Mesenchymal stem cell (in vitro differentiated cells and primary cell): ENCODE measurements around the gene CST5.
"Not testable (repeated sequence)": the region's sequence is repeated elsewhere in the genome, so short reads cannot be mapped to it uniquely, and the experiment has no call there.

Experiments used
- DNase-seq: peaks from one replicate; pipeline ENCODE4 v3.0.0-alpha.2; 2013
- H2AFZ ChIP-seq: one replicate; pipeline ENCODE4 v1.6.1; 2013; ENCODE audit warnings: low read depth, mild to moderate bottlenecking, control low read depth, inconsistent platforms, low read length, moderate library complexity
- H2AK5ac ChIP-seq: 2 replicates; pipeline ENCODE4 v1.6.1; 2013; ENCODE audit warnings: low read length, moderate library complexity, mild to moderate bottlenecking, inconsistent platforms; ENCODE audit not compliant: severe bottlenecking
- H2BK120ac ChIP-seq: one replicate; pipeline ENCODE4 v1.6.1; 2013; ENCODE audit warnings: low read depth, mild to moderate bottlenecking, inconsistent platforms, low read length, moderate library complexity
- H2BK12ac ChIP-seq, 2 experiments: one replicate each; pipeline ENCODE4 v1.6.1; 2013; ENCODE audit warnings: inconsistent platforms in 2 of 2, low read length in 2 of 2, mild to moderate bottlenecking in 2 of 2, moderate library complexity in 2 of 2, control low read depth in 1 of 2
- H2BK15ac ChIP-seq: one replicate; pipeline ENCODE4 v1.6.1; 2013; ENCODE audit warnings: mild to moderate bottlenecking, low read depth, inconsistent platforms; ENCODE audit not compliant: poor library complexity, severe bottlenecking
- H2BK5ac ChIP-seq: 2 replicates; pipeline ENCODE4 v1.6.1; 2013; ENCODE audit warnings: low read depth, mild to moderate bottlenecking, low read length, control low read depth, inconsistent platforms; ENCODE audit not compliant: poor library complexity, severe bottlenecking
- H3K14ac ChIP-seq, 2 experiments: one replicate each; pipeline ENCODE4 v1.6.1; 2013; ENCODE audit warnings: inconsistent platforms in 2 of 2, low read length in 2 of 2, control low read depth in 1 of 2, mild to moderate bottlenecking in 1 of 2, moderate library complexity in 1 of 2
- H3K18ac ChIP-seq, 2 experiments: one replicate each; pipeline ENCODE4 v1.6.1; 2013; ENCODE audit warnings: inconsistent platforms in 2 of 2, low read length in 2 of 2, control low read depth in 1 of 2, low read depth in 1 of 2, mild to moderate bottlenecking in 1 of 2
- H3K23ac ChIP-seq, 2 experiments: one replicate each; pipeline ENCODE4 v1.6.1; 2013; ENCODE audit warnings: inconsistent platforms in 2 of 2, low read length in 2 of 2, mild to moderate bottlenecking in 2 of 2, moderate library complexity in 2 of 2, control low read depth in 1 of 2
- H3K27ac ChIP-seq: 2 replicates; pipeline ENCODE4 v1.5.1; 2013; ENCODE audit warnings: mild to moderate bottlenecking, moderate library complexity, low read length, control low read depth, inconsistent platforms; ENCODE audit not compliant: poor library complexity, severe bottlenecking
- H3K27me3 ChIP-seq, 2 experiments: 2 replicates each; pipeline versions ENCODE4 v1.6.1 to v1.7.0; 2013; ENCODE audit warnings: low read length in 2 of 2, mild to moderate bottlenecking in 2 of 2, moderate library complexity in 2 of 2, control low read depth in 1 of 2, inconsistent platforms in 1 of 2; ENCODE audit not compliant: control insufficient read depth in 1 of 2, insufficient read depth in 1 of 2
- H3K36me3 ChIP-seq, 2 experiments: 2 replicates each; pipeline versions ENCODE4 v1.6.1 to v1.7.0; 2013; ENCODE audit warnings: low read length in 2 of 2, control low read depth in 1 of 2, inconsistent platforms in 1 of 2, low read depth in 1 of 2, mild to moderate bottlenecking in 1 of 2; ENCODE audit not compliant: insufficient read depth in 2 of 2, control insufficient read depth in 1 of 2
- H3K4ac ChIP-seq, 2 experiments: one replicate each; pipeline ENCODE4 v1.6.1; 2013; ENCODE audit warnings: inconsistent platforms in 2 of 2, low read length in 2 of 2, mild to moderate bottlenecking in 2 of 2, moderate library complexity in 2 of 2, control low read depth in 1 of 2, low read depth in 1 of 2
- H3K4me1 ChIP-seq: 2 replicates; pipeline ENCODE4 v1.6.1; 2013; ENCODE audit warnings: low read depth, low read length, control low read depth; ENCODE audit not compliant: control insufficient read depth, insufficient read depth
- H3K4me2 ChIP-seq: 2 replicates; pipeline ENCODE4 v1.6.1; 2013; ENCODE audit warnings: low read length, mild to moderate bottlenecking, inconsistent platforms; ENCODE audit not compliant: poor library complexity, severe bottlenecking
- H3K4me3 ChIP-seq, 2 experiments: 2 replicates each; pipeline versions ENCODE4 v1.5.1 to v1.7.0; 2013; ENCODE audit warnings: low read length in 2 of 2, mild to moderate bottlenecking in 2 of 2, control low read depth in 1 of 2, low read depth in 1 of 2; ENCODE audit not compliant: insufficient read depth in 1 of 2
- H3K79me1 ChIP-seq: replicated peaks from 2 replicates; pipeline ENCODE4 v1.6.1; 2013; ENCODE audit warnings: mild to moderate bottlenecking, control low read depth, low read length, inconsistent platforms; ENCODE audit not compliant: poor library complexity, severe bottlenecking
- H3K9ac ChIP-seq: 2 replicates; pipeline ENCODE4 v1.7.0; 2013; ENCODE audit warnings: mild to moderate bottlenecking, low read length, moderate library complexity
- H3K9me3 ChIP-seq: 2 replicates; pipeline ENCODE4 v1.7.0; 2013; ENCODE audit warnings: mild to moderate bottlenecking, low read length; ENCODE audit not compliant: control insufficient read depth
- H4K8ac ChIP-seq: one replicate; pipeline ENCODE4 v1.6.1; 2013; ENCODE audit warnings: inconsistent platforms, mild to moderate bottlenecking, low read length, moderate library complexity
- H4K91ac ChIP-seq: one replicate; pipeline ENCODE4 v1.6.1; 2013; ENCODE audit warnings: mild to moderate bottlenecking, low read length, inconsistent platforms
- WGBS: methylation state at CpG from one replicate; pipeline ENCODE4 v1.1.7; 2013; ENCODE audit warnings: mixed read lengths; 5-methylcytosine and 5-hydroxymethylcytosine counted together

The CST5 gene

GRCh38 chr20:23868321-23868720 lies 11.2 kb downstream of the CST5 start:
- Histone ChIP-seq H3K79me1 (no peaks in the 10 kb centered on the region), H3K4me2 (no peak overlapping the region), H4K91ac (no peak overlapping the region), H3K36me3 (no peaks in the 10 kb centered on the region), H2AK5ac (no peak overlapping the region), H2AFZ (no peak overlapping the region), H2BK12ac (no peak overlapping the region), H3K9ac (no peak overlapping the region), H3K4me3 (no peak overlapping the region), H4K8ac (no peak overlapping the region), H3K23ac (no peak overlapping the region), H3K18ac (no peak overlapping the region), H2BK15ac (no peak overlapping the region), H3K4ac (no peak overlapping the region), H3K9me3 (no peaks in the 10 kb centered on the region), H2BK120ac (no peak overlapping the region), H2BK5ac (no peak overlapping the region), H3K4me1 (peaks cover 3% of the 10 kb centered on the region), H3K27me3 (peaks cover 24 to 67% of the 10 kb centered on the region in 2 experiments), H3K14ac (no peak overlapping the region), H3K27ac (no peak overlapping the region)
- DNase-seq: no peak
- WGBS: 2% methylated on average over 3 of the region's 5 CpGs

GRCh38 chr20:23867152-23867776 lies 12.3 kb downstream of the CST5 start:
- Histone ChIP-seq H3K4me3 (no peak overlapping the region), H2BK120ac (no peak overlapping the region), H3K27ac (no peak overlapping the region), H3K4me2 (no peak overlapping the region), H2BK5ac (no peak overlapping the region), H3K14ac (no peak overlapping the region), H3K23ac (no peak overlapping the region), H4K8ac (no peak overlapping the region), H3K79me1 (no peaks in the 10 kb centered on the region), H3K27me3 (peaks cover 18 to 56% of the 10 kb centered on the region in 2 experiments), H2AK5ac (no peak overlapping the region), H2BK15ac (no peak overlapping the region), H3K4ac (no peak overlapping the region), H2AFZ (no peak overlapping the region), H3K9ac (no peak overlapping the region), H3K36me3 (no peaks in the 10 kb centered on the region), H3K4me1 (peaks cover 3% of the 10 kb centered on the region), H3K9me3 (peaks cover 5% of the 10 kb centered on the region), H4K91ac (no peak overlapping the region), H2BK12ac (no peak overlapping the region), H3K18ac (no peak overlapping the region)
- WGBS: 37% methylated on average over 7 of the region's 9 CpGs
- no peak for DNase-seq

GRCh38 chr20:23860771-23861170 lies 18.8 kb downstream of the CST5 start:
- H4K8ac ChIP-seq, H4K91ac ChIP-seq, H3K18ac ChIP-seq, H2BK120ac ChIP-seq, H3K9me3 ChIP-seq, H3K4me3 ChIP-seq, H3K4me1 ChIP-seq, H3K36me3 ChIP-seq, H2BK15ac ChIP-seq, H3K14ac ChIP-seq, H2BK12ac ChIP-seq, H3K4me2 ChIP-seq, H3K4ac ChIP-seq, H2AFZ ChIP-seq, DNase-seq, H2AK5ac ChIP-seq, H3K9ac ChIP-seq, H3K79me1 ChIP-seq, H2BK5ac ChIP-seq, H3K27ac ChIP-seq, H3K23ac ChIP-seq, H3K27me3 ChIP-seq: not testable (repeated sequence)
- 71% methylated on average over 5 of the region's 10 CpGs for WGBS

- Histone ChIP-seq H3K9me3 (peaks cover 3% of the 10 kb centered on the region), H2BK5ac (no peak overlapping the region), H2BK120ac (no peak overlapping the region), H3K79me1 (no peaks in the 10 kb centered on the region), H2AFZ (no peak overlapping the region), H3K4me3 (no peak overlapping the region), H3K18ac (no peak overlapping the region), H2BK12ac (no peak overlapping the region), H2BK15ac (no peak overlapping the region), H4K8ac (no peak overlapping the region), H3K23ac (no peak overlapping the region), H3K14ac (no peak overlapping the region), H3K27ac (peak overlapping the region; percentile 46), H3K4me1 (peaks cover 6% of the 10 kb centered on the region), H3K27me3 (peaks cover 6 to 19% of the 10 kb centered on the region in 2 experiments), H3K4me2 (no peak overlapping the region), H2AK5ac (no peak overlapping the region), H3K4ac (no peak overlapping the region), H3K9ac (no peak overlapping the region), H4K91ac (no peak overlapping the region), H3K36me3 (no peaks in the 10 kb centered on the region)
- DNase-seq: no peak
- WGBS: 60% methylated on average over 6 of the region's 9 CpGs
These were observed 21.5 kb downstream of the CST5 start for GRCh38 chr20:23857962-23858595.
